ENCODE results near the gene ZFAND3.
"Not testable (repeated sequence)": the region's sequence is repeated elsewhere in the genome, so short reads cannot be mapped to it uniquely, and the experiment has no call there.

The ZFAND3 gene

GRCh38 chr6:38043259-38043753, 223.8 kb downstream of the ZFAND3 start:
- no peaks in the 10 kb centered on the region for H3K4me1 ChIP-seq (ENCODE audit: control insufficient read depth, insufficient read depth, low read depth, low read length)
- H3K4me3 ChIP-seq (ENCODE audit: insufficient read depth in 1 of 2, low read depth in 1 of 2, low read length in 2 of 2): no peak overlapping the region
- H3K14ac ChIP-seq (ENCODE audit: low read length in 2 of 2): no peak overlapping the region
- no peak overlapping the region for H3K4me2 ChIP-seq (ENCODE audit: low read length, poor library complexity, severe bottlenecking)
- 88% methylated on average over 3 of the region's 3 CpGs for WGBS
- no peak overlapping the region for H3K4ac ChIP-seq (ENCODE audit: low read depth in 1 of 2, low read length in 2 of 2)
- no peak overlapping the region for H2AK5ac ChIP-seq (ENCODE audit: low read length, severe bottlenecking)
- H3K9ac ChIP-seq (ENCODE audit: low read length): no peak overlapping the region
- no peak overlapping the region for H2BK15ac ChIP-seq (ENCODE audit: low read depth, poor library complexity, severe bottlenecking)
- H3K9me3 ChIP-seq (ENCODE audit: control insufficient read depth, low read length): no peaks in the 10 kb centered on the region
- no peak overlapping the region for H3K18ac ChIP-seq (ENCODE audit: low read depth in 1 of 2, low read length in 2 of 2)
- no peak overlapping the region for H2BK12ac ChIP-seq (ENCODE audit: low read length in 2 of 2)
- H2AFZ ChIP-seq (ENCODE audit: low read depth, low read length): no peak overlapping the region
- no peak overlapping the region for H3K27ac ChIP-seq (ENCODE audit: low read length, poor library complexity, severe bottlenecking)
- H3K23ac ChIP-seq (ENCODE audit: low read length in 2 of 2): no peak overlapping the region
- H2BK120ac ChIP-seq (ENCODE audit: low read depth, low read length): no peak overlapping the region
- H2BK5ac ChIP-seq (ENCODE audit: low read depth, low read length, poor library complexity, severe bottlenecking): no peak overlapping the region
- no peaks in the 10 kb centered on the region for H3K27me3 ChIP-seq (ENCODE audit: control insufficient read depth in 1 of 2, insufficient read depth in 1 of 2, low read length in 2 of 2)
- H4K8ac ChIP-seq (ENCODE audit: low read length): no peak overlapping the region
- peaks cover 19% of the 10 kb centered on the region for H3K79me1 ChIP-seq (replicated peaks; ENCODE audit: low read length, poor library complexity, severe bottlenecking)
- no peak for DNase-seq
- H4K91ac ChIP-seq (ENCODE audit: low read length): no peak overlapping the region
- H3K36me3 ChIP-seq (ENCODE audit: control insufficient read depth in 1 of 2, insufficient read depth in 2 of 2, low read depth in 1 of 2, low read length in 2 of 2): no peaks in the 10 kb centered on the region

- Histone ChIP-seq H3K79me1 (replicated peaks; ENCODE audit: low read length, poor library complexity, severe bottlenecking) (peaks cover 23% of the 10 kb centered on the region), H3K9me3 (ENCODE audit: control insufficient read depth, low read length) (no peaks in the 10 kb centered on the region)
- WGBS: 94% methylated on average over 6 of the region's 6 CpGs
Measured at GRCh38 chr6:38045701-38046305, 226.3 kb downstream of the ZFAND3 start.

GRCh38 chr6:38047562-38047961, 228.0 kb downstream of the ZFAND3 start:
- H4K91ac ChIP-seq (ENCODE audit: low read length): no peak overlapping the region
- H2AK5ac ChIP-seq (ENCODE audit: low read length, severe bottlenecking): no peak overlapping the region
- 96% methylated on average over 3 of the region's 4 CpGs for WGBS
- no peak overlapping the region for H2AFZ ChIP-seq (ENCODE audit: low read depth, low read length)
- no peak overlapping the region for H3K4ac ChIP-seq (ENCODE audit: low read depth in 1 of 2, low read length in 2 of 2)
- H3K4me1 ChIP-seq (ENCODE audit: control insufficient read depth, insufficient read depth, low read depth, low read length): no peaks in the 10 kb centered on the region
- no peaks in the 10 kb centered on the region for H3K27me3 ChIP-seq (ENCODE audit: control insufficient read depth in 1 of 2, insufficient read depth in 1 of 2, low read length in 2 of 2)
- no peak overlapping the region for H3K23ac ChIP-seq (ENCODE audit: low read length in 2 of 2)
- no peak overlapping the region for H2BK12ac ChIP-seq (ENCODE audit: low read length in 2 of 2)
- H3K4me2 ChIP-seq (ENCODE audit: low read length, poor library complexity, severe bottlenecking): no peak overlapping the region
- H3K27ac ChIP-seq (ENCODE audit: low read length, poor library complexity, severe bottlenecking): no peak overlapping the region
- no peak for DNase-seq
- no peak overlapping the region for H4K8ac ChIP-seq (ENCODE audit: low read length)
- H3K79me1 ChIP-seq (replicated peaks; ENCODE audit: low read length, poor library complexity, severe bottlenecking): peaks cover 25% of the 10 kb centered on the region
- no peak overlapping the region for H2BK15ac ChIP-seq (ENCODE audit: low read depth, poor library complexity, severe bottlenecking)
- no peak overlapping the region for H3K18ac ChIP-seq (ENCODE audit: low read depth in 1 of 2, low read length in 2 of 2)
- H3K9me3 ChIP-seq (ENCODE audit: control insufficient read depth, low read length): no peaks in the 10 kb centered on the region
- no peak overlapping the region for H2BK120ac ChIP-seq (ENCODE audit: low read depth, low read length)
- H3K36me3 ChIP-seq (ENCODE audit: control insufficient read depth in 1 of 2, insufficient read depth in 2 of 2, low read depth in 1 of 2, low read length in 2 of 2): no peaks in the 10 kb centered on the region
- no peak overlapping the region for H3K9ac ChIP-seq (ENCODE audit: low read length)
- no peak overlapping the region for H2BK5ac ChIP-seq (ENCODE audit: low read depth, low read length, poor library complexity, severe bottlenecking)
- no peak overlapping the region for H3K4me3 ChIP-seq (ENCODE audit: insufficient read depth in 1 of 2, low read depth in 1 of 2, low read length in 2 of 2)
- H3K14ac ChIP-seq (ENCODE audit: low read length in 2 of 2): no peak overlapping the region

More at GRCh38 chr6:38045701-38046305, 226.3 kb downstream of the ZFAND3 start:
- no peak overlapping the region for H3K9ac ChIP-seq (ENCODE audit: low read length)
- no peak overlapping the region for H2AK5ac ChIP-seq (ENCODE audit: low read length, severe bottlenecking)
- no peak overlapping the region for H2BK15ac ChIP-seq (ENCODE audit: low read depth, poor library complexity, severe bottlenecking)
- H3K4ac ChIP-seq (ENCODE audit: low read depth in 1 of 2, low read length in 2 of 2): no peak overlapping the region
- no peak overlapping the region for H3K18ac ChIP-seq (ENCODE audit: low read depth in 1 of 2, low read length in 2 of 2)
- no peak overlapping the region for H2BK5ac ChIP-seq (ENCODE audit: low read depth, low read length, poor library complexity, severe bottlenecking)
- H3K4me1 ChIP-seq (ENCODE audit: control insufficient read depth, insufficient read depth, low read depth, low read length): no peaks in the 10 kb centered on the region
- H2AFZ ChIP-seq (ENCODE audit: low read depth, low read length): no peak overlapping the region
- no peak overlapping the region for H4K91ac ChIP-seq (ENCODE audit: low read length)
- H3K4me3 ChIP-seq (ENCODE audit: insufficient read depth in 1 of 2, low read depth in 1 of 2, low read length in 2 of 2): no peak overlapping the region
- H3K14ac ChIP-seq (ENCODE audit: low read length in 2 of 2): no peak overlapping the region
- no peaks in the 10 kb centered on the region for H3K27me3 ChIP-seq (ENCODE audit: control insufficient read depth in 1 of 2, insufficient read depth in 1 of 2, low read length in 2 of 2)
- H3K27ac ChIP-seq (ENCODE audit: low read length, poor library complexity, severe bottlenecking): no peak overlapping the region
- no peak overlapping the region for H2BK120ac ChIP-seq (ENCODE audit: low read depth, low read length)
- no peaks in the 10 kb centered on the region for H3K36me3 ChIP-seq (ENCODE audit: control insufficient read depth in 1 of 2, insufficient read depth in 2 of 2, low read depth in 1 of 2, low read length in 2 of 2)
- H3K23ac ChIP-seq (ENCODE audit: low read length in 2 of 2): no peak overlapping the region
- no peak for DNase-seq
- H3K4me2 ChIP-seq (ENCODE audit: low read length, poor library complexity, severe bottlenecking): no peak overlapping the region
- no peak overlapping the region for H4K8ac ChIP-seq (ENCODE audit: low read length)
- no peak overlapping the region for H2BK12ac ChIP-seq (ENCODE audit: low read length in 2 of 2)

GRCh38 chr6:38049861-38050397, 230.4 kb downstream of the ZFAND3 start:
- H2AK5ac ChIP-seq (ENCODE audit: low read length, severe bottlenecking): not testable (repeated sequence)

More at GRCh38 chr6:38049861-38050397, 230.4 kb downstream of the ZFAND3 start:
- H3K23ac ChIP-seq (ENCODE audit: low read length in 2 of 2); H3K9me3 ChIP-seq (ENCODE audit: control insufficient read depth, low read length); H3K36me3 ChIP-seq (ENCODE audit: control insufficient read depth in 1 of 2, insufficient read depth in 2 of 2, low read depth in 1 of 2, low read length in 2 of 2); H3K4me3 ChIP-seq (ENCODE audit: insufficient read depth in 1 of 2, low read depth in 1 of 2, low read length in 2 of 2); H4K91ac ChIP-seq (ENCODE audit: low read length); H3K27me3 ChIP-seq (ENCODE audit: control insufficient read depth in 1 of 2, insufficient read depth in 1 of 2, low read length in 2 of 2); H3K27ac ChIP-seq (ENCODE audit: low read length, poor library complexity, severe bottlenecking); H2AFZ ChIP-seq (ENCODE audit: low read depth, low read length); H4K8ac ChIP-seq (ENCODE audit: low read length); H3K4me1 ChIP-seq (ENCODE audit: control insufficient read depth, insufficient read depth, low read depth, low read length); H3K4me2 ChIP-seq (ENCODE audit: low read length, poor library complexity, severe bottlenecking); H2BK12ac ChIP-seq (ENCODE audit: low read length in 2 of 2); DNase-seq; H3K14ac ChIP-seq (ENCODE audit: low read length in 2 of 2); H2BK120ac ChIP-seq (ENCODE audit: low read depth, low read length); H2BK15ac ChIP-seq (ENCODE audit: low read depth, poor library complexity, severe bottlenecking); H3K9ac ChIP-seq (ENCODE audit: low read length); H3K4ac ChIP-seq (ENCODE audit: low read depth in 1 of 2, low read length in 2 of 2); H3K18ac ChIP-seq (ENCODE audit: low read depth in 1 of 2, low read length in 2 of 2); H2BK5ac ChIP-seq (ENCODE audit: low read depth, low read length, poor library complexity, severe bottlenecking): not testable (repeated sequence)
- 98% methylated on average over 4 of the region's 9 CpGs for WGBS
- peaks cover 31% of the 10 kb centered on the region for H3K79me1 ChIP-seq (replicated peaks; ENCODE audit: low read length, poor library complexity, severe bottlenecking)
